Glutamatergic neuron (in vitro differentiated cells): Measurements from ENCODE around the gene ZBED6. TPM values are rescaled to one million over a fixed set of nuclear protein-coding genes. Genes with fewer than 3 reads are reported as not detected.

Experiments used
- DNase-seq: peaks from one replicate; pipeline ENCODE4 v3.0.0; 2022
- H3K27ac Mint-ChIP-seq: one replicate; pipeline ENCODE4 v1.8.0; 2020; ENCODE audit warnings: mild to moderate bottlenecking, mixed read lengths, inconsistent platforms; ENCODE audit not compliant: unreplicated experiment
- H3K27me3 Mint-ChIP-seq: one replicate; pipeline ENCODE4 v1.8.0; 2020; ENCODE audit warnings: mild to moderate bottlenecking, moderate library complexity, mixed read lengths, inconsistent platforms; ENCODE audit not compliant: unreplicated experiment
- H3K36me3 Mint-ChIP-seq: one replicate; pipeline ENCODE4 v1.8.0; 2020; ENCODE audit warnings: mild to moderate bottlenecking, mixed read lengths, inconsistent platforms; ENCODE audit not compliant: unreplicated experiment
- H3K4me1 Mint-ChIP-seq: one replicate; pipeline ENCODE4 v1.8.0; 2020; ENCODE audit warnings: mild to moderate bottlenecking, low read depth, mixed read lengths, inconsistent platforms; ENCODE audit not compliant: unreplicated experiment
- H3K4me3 Mint-ChIP-seq: one replicate; pipeline ENCODE4 v1.8.0; 2020; ENCODE audit warnings: mild to moderate bottlenecking, mixed read lengths, inconsistent platforms; ENCODE audit not compliant: unreplicated experiment
- H3K9me3 Mint-ChIP-seq: one replicate; pipeline ENCODE4 v1.8.0; 2020; ENCODE audit warnings: mild to moderate bottlenecking, moderate library complexity, mixed read lengths, inconsistent platforms; ENCODE audit not compliant: unreplicated experiment
- CTCF ChIP-seq: fragments of 200-600 bp; sonication (generic); IDR thresholded peaks from one replicate; pipeline ENCODE4 v1.5.0; 2021; ENCODE audit not compliant: partially characterized antibody, unreplicated experiment
- total RNA-seq: library from RNA; stranded (reverse); fragmentation: NEBNext Ultra II Directional; extraction: Animal tissue kit (Norgen Biotek cat#: 25700); gene quantifications from one replicate; pipeline ENCODE4 v1.2.1, GENCODE V29; 2021; ENCODE audit not compliant: unreplicated experiment

The ZBED6 gene
- total RNA-seq, 1 donor from 2014 or later, result 23.3 TPM

GRCh38 chr1:203765029-203765837, 30.2 kb upstream of the ZBED6 start, which contains the start of gene LAX1:
Gene LAX1 (plus strand): TSS chr1:203765183. CDS start chr1:203765566, 383 bp downstream.
- no peak for DNase-seq
- Mint-ChIP-seq H3K4me3 (no peak within 1 kb of the TSS), H3K27ac (no peak within 1 kb of the TSS), H3K4me1 (no peaks in the 10 kb centered on the region), H3K9me3 (no peaks in the 10 kb centered on the region), H3K27me3 (peaks cover 2% of the 10 kb centered on the region), H3K36me3 (no peaks in the 10 kb centered on the region)
- no peak for TF ChIP-seq CTCF

GRCh38 chr1:203768256-203768655, 27.2 kb upstream of the ZBED6 start:
- Mint-ChIP-seq H3K36me3 (no peaks in the 10 kb centered on the region), H3K27me3 (peaks cover 4% of the 10 kb centered on the region), H3K9me3 (no peaks in the 10 kb centered on the region), H3K4me1 (no peaks in the 10 kb centered on the region), H3K4me3 (no peak overlapping the region), H3K27ac (no peak overlapping the region)
- no peak for DNase-seq
- no peak for TF ChIP-seq CTCF

- H3K27me3 Mint-ChIP-seq, result peaks cover 4% of the 10 kb centered on the region
- no peak overlapping the region for H3K4me3 Mint-ChIP-seq
- DNase-seq, result no peak
- no peaks in the 10 kb centered on the region for H3K9me3 Mint-ChIP-seq
- no peaks in the 10 kb centered on the region for H3K4me1 Mint-ChIP-seq
- no peak for TF ChIP-seq CTCF
- no peaks in the 10 kb centered on the region for H3K36me3 Mint-ChIP-seq
- peak overlapping the region; percentile 19 for H3K27ac Mint-ChIP-seq
Observed at GRCh38 chr1:203769505-203770343, 25.7 kb upstream of the ZBED6 start.

GRCh38 chr1:203771901-203772301, 23.5 kb upstream of the ZBED6 start:
- Mint-ChIP-seq H3K27ac (no peak overlapping the region), H3K27me3 (peaks cover 4% of the 10 kb centered on the region), H3K4me3 (no peak overlapping the region), H3K4me1 (no peaks in the 10 kb centered on the region), H3K9me3 (no peaks in the 10 kb centered on the region), H3K36me3 (no peaks in the 10 kb centered on the region)
- no peak for TF ChIP-seq CTCF
- DNase-seq, result no peak
